OCI-LY1 (cell line): ENCODE measurements around the gene A2ML1.

Experiments
- EZH2 ChIP-seq: fragments of 200-600 bp; sonication (generic), shearing (Covaris generic); IDR thresholded peaks from 2 replicates; pipeline ENCODE4 v1.8.0; 2017; ENCODE audit warnings: borderline replicate concordance, mixed run types, mild to moderate bottlenecking, antibody characterized with exemption, low read length, moderate library complexity, mixed read lengths
- TF ChIP-seq, protein P1 (sequence below): fragments of 200-600 bp; sonication (generic), shearing (Covaris generic); IDR thresholded peaks from 2 replicates; pipeline ENCODE4 v1.5.1; 2017; ENCODE audit warnings: mild to moderate bottlenecking, antibody characterized with exemption, low read length, moderate library complexity, mixed read lengths

DNA sequence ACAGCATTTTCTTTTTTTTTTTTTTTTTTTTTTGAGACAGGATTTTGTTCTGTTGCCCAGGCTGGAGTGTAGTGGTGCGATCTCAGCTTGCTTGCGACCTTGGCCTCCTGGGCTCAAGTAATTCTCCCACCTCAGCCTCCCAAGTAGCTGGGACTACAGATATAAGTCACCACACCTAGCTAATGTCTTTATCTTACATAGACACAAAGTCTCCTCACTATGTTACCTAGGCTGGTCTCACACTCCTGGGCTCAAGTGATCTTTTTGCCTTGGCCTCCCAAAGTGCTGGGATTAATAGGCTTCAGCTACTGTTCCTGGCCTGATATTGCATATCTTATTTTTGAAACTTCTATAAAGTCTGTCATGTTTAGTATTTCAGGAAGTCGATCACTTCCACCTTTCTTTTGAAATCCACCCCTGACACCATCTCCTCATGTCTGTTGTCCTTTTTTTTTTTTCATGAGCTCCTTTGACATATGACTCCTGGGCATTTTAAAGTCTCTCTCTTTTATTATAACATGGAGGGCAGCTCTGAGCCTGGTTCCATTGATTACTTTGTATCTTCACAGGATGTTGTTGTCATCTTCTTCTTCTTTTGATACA is 5.9 kb upstream of the A2ML1 start:
- TF ChIP-seq, protein P1, sequence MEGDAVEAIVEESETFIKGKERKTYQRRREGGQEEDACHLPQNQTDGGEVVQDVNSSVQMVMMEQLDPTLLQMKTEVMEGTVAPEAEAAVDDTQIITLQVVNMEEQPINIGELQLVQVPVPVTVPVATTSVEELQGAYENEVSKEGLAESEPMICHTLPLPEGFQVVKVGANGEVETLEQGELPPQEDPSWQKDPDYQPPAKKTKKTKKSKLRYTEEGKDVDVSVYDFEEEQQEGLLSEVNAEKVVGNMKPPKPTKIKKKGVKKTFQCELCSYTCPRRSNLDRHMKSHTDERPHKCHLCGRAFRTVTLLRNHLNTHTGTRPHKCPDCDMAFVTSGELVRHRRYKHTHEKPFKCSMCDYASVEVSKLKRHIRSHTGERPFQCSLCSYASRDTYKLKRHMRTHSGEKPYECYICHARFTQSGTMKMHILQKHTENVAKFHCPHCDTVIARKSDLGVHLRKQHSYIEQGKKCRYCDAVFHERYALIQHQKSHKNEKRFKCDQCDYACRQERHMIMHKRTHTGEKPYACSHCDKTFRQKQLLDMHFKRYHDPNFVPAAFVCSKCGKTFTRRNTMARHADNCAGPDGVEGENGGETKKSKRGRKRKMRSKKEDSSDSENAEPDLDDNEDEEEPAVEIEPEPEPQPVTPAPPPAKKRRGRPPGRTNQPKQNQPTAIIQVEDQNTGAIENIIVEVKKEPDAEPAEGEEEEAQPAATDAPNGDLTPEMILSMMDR, result no peak
- TF ChIP-seq EZH2, result no peak
